GM12801 (cell line): ENCODE data around the gene CAMTA2.

ENCODE experiments used
- TF ChIP-seq, protein P1 (sequence below): IDR thresholded peaks from one replicate; pipeline ENCODE4 v1.5.1; 2011; ENCODE audit warnings: control low read depth; ENCODE audit not compliant: insufficient read length; ENCODE audit errors: extremely low read depth

The CAMTA2 gene

DNA sequence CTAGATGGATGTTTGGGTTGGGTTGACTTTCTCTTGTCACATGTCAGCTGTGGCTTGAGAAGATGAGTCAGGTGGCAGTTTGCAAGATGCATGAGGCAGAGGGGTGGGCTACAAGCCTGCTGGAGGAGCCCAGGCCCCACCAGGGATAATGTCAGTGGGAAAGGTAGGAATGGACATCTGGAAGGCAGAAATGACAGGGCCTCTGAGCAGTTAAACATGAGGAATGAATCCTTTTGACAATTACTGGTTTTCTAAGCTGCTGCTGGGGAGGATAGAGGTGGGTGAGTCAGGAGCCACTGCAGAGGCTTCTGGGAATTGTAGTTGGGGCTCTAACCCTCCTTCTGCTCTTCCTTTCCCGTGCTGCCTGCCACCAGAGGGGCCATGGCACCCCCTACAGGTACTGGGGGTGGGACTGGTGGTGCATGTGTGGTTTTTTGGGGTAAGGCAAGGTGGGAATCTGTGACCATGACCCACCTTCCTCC, 32.0 kb upstream of the CAMTA2 start:
- TF ChIP-seq, protein P1, sequence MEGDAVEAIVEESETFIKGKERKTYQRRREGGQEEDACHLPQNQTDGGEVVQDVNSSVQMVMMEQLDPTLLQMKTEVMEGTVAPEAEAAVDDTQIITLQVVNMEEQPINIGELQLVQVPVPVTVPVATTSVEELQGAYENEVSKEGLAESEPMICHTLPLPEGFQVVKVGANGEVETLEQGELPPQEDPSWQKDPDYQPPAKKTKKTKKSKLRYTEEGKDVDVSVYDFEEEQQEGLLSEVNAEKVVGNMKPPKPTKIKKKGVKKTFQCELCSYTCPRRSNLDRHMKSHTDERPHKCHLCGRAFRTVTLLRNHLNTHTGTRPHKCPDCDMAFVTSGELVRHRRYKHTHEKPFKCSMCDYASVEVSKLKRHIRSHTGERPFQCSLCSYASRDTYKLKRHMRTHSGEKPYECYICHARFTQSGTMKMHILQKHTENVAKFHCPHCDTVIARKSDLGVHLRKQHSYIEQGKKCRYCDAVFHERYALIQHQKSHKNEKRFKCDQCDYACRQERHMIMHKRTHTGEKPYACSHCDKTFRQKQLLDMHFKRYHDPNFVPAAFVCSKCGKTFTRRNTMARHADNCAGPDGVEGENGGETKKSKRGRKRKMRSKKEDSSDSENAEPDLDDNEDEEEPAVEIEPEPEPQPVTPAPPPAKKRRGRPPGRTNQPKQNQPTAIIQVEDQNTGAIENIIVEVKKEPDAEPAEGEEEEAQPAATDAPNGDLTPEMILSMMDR = no peak

DNA sequence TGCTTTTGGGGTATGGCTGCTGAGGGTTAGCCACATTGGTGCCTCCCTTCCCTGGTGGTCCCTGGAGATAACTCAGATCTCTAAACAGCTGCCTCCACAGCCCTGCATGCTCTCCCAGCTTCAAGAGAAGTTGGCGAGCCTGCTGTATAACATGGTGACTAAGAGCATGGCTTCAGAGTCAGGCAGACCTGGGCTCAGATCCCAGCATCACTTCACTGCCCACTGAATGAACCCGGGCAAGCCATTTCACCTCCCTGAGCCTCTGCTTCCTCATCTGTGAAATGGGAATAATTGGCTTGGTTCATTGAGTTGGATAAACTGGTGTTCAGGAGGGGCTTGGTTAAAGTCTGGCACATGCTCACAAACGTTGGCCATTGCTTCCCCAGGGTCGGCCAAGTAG, 26.9 kb upstream of the CAMTA2 start:
- TF ChIP-seq, protein P1 = no peak

DNA sequence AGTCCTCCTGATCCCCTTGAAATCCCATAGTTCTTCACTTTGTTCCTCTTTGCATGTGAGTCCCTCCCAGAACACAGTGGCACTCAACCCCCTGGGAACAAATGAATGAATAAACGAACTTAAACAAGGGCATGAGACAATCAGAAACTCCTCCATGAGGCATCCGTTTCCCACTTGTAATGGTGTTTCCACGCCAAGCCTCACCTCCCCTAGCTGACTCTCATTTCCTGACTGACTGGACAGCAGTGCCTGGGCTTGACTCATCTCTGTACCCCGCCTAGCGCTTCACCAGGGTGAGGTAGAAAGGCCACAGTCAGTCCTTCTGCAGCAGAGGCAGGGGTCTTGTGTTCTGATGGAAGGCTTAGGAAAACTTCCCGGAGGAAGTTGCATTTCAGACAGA, 24.5 kb upstream of the CAMTA2 start:
- TF ChIP-seq, protein P1 = no peak

DNA sequence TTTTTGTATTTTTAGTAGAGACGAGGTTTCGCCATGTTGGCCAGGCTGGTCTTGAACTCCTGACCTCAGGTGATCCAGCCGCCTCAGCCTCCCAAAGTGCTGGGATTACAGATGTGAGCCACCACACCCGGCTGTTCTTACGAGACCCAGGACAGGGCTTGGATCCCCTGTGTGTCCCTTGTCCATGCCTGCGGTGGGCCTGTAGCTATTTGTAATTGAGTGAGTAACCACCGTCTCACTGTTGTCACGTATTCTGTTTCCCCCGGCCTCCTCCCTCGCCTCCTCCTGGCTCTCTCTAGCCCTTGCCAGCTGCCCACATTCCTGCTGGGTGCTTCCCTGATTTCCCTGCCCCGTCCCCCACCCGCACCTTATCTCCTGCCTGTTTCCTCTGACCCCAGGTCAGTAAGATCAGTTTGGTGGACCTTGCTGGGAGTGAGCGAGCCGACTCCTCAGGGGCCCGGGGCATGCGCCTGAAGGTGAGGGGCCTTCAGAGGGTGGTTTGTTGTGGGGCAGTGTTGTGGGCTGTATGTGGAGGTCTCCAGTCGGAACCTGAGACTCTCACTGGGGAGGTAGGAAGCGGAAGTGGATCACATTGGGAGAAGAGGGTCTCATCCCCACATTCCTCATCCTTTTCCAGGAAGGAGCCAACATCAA, 15.9 kb upstream of the CAMTA2 start:
- TF ChIP-seq, protein P1 = no peak

DNA sequence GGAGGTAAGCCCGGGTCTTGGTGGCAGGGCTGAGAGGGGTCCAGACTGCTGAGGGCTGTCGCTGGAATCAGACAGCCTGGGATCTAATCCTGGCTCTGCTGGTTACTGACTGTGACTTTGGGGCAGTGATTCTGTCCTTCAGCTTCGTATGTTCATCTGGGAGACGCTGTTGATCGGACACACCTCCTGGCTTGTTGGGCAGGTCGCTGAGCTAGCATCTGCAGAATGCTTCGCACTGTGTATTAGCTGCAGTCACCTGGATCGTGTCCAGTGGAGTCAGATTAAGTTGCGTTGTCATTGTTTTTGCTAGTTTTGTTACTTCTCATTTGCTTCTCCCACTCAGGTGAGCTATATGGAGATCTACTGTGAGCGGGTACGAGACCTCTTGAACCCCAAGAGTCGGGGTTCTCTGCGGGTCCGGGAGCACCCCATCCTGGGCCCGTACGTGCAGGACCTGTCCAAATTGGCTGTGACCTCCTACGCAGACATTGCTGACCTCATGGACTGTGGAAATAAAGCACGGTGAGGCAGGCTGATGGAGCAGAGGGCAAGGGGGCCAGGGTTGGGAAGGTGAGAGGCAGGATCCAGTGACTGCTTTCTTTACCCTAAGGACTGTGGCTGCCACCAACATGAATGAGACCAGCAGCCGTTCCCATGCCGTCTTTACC, 14.8 kb upstream of the CAMTA2 start:
- TF ChIP-seq, protein P1 = no peak

DNA sequence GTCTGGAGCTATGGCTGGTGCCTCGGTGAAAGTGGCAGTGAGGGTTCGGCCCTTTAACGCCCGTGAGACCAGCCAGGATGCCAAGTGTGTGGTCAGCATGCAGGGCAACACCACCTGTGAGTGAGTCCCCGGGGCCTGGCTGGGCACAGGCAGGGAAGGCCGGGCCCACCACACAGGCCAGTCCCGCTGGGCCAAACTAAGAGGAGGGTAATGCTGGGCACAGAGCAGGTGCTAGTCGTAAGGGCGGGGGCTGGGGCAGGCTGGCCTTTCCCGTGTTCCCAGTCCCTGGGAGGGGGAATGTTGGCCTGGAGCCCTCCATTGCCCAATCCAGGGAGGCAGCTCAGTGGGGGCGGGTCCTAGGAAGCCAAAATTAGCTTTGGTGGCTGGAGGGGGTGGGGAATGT, 12.8 kb upstream of the CAMTA2 start:
- TF ChIP-seq, protein P1 = no peak

DNA sequence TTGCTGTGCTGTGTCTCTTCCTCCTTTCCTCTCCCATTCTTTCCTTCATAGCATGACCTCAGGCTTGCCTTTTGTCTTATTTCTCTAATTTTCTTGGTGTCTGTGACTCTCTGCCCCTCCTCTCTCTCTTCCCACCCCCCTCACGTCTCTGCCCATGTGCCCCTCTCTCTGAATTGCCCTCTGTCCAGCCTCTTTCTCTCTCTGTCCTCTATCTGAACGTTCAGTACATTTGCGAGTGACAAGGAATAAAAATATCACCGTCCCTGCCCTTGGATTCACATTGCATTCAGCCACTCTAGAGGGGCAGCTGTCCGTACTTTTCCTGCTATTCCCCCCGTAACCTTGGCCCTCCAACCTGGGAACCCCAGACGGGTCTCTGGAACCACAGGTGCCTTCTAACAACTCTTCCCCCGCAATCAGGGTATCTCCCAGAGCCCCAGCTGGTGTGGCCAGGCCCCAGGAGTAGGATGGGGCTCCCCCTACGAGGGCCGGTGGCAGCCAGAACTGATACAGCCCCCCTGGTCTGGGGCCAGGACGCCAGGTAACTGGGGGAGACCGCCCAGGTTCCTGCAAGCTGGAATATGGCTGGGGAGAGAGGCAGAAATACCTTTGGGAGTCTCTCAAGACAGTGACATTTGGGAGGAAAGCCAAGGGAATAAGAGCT, 12.1 kb upstream of the CAMTA2 start:
- TF ChIP-seq, protein P1 = no peak
